Heart right ventricle (tissue), 16 donors: Measurements from ENCODE around the gene RNF213. TPM values are rescaled to one million over a fixed set of nuclear protein-coding genes. Genes with fewer than 3 reads are reported as not detected.

ENCODE experiments used
- ATAC-seq, 8 donors: fragments of 200-7000 bp; cut with Tn5 transposase; one replicate each; pipeline ENCODE4 v1.9.1; 2020; ENCODE audit warnings: mild to moderate bottlenecking in 8 of 8, moderate library complexity in 8 of 8, moderate number of reproducible peaks in 1 of 8
- DNase-seq, 2 donors: peaks; one replicate each; pipeline ENCODE4 v3.0.0-alpha.2; 2020
- H3K27ac ChIP-seq, 10 donors: fragments of 200-600 bp; sonication (generic) in 2 of 10; one replicate each; pipeline versions ENCODE4 v1.5.0 to v1.8.0; 2020 to 2022; ENCODE audit warnings: mild to moderate bottlenecking in 3 of 10
- H3K27me3 ChIP-seq, 7 donors: fragments of 200-600 bp; one replicate each; pipeline ENCODE4 v1.8.0; 2021 to 2022; ENCODE audit warnings: mild to moderate bottlenecking in 2 of 7
- H3K36me3 ChIP-seq, 9 donors: fragments of 200-600 bp; sonication (generic) in 1 of 9; one replicate each; pipeline versions ENCODE4 v1.5.0 to v1.8.0; 2020 to 2022; ENCODE audit warnings: mild to moderate bottlenecking in 2 of 9
- H3K4me1 ChIP-seq, 9 donors: fragments of 200-600 bp; sonication (generic) in 1 of 9; one replicate each; pipeline versions ENCODE4 v1.5.0 to v1.8.0; 2020 to 2022; ENCODE audit warnings: mild to moderate bottlenecking in 4 of 9
- H3K4me3 ChIP-seq, 10 donors: fragments of 200-600 bp; sonication (generic) in 2 of 10; one replicate each; pipeline versions ENCODE4 v1.5.0 to v1.8.0; 2020 to 2022; ENCODE audit warnings: mild to moderate bottlenecking in 7 of 10, moderate library complexity in 2 of 10
- H3K9me3 ChIP-seq, 11 donors: fragments of 200-600 bp in 10 of 11; sonication (generic) in 2 of 11; one replicate each; pipeline versions ENCODE4 v1.5.0 to v1.8.0; 2013 to 2022; ENCODE audit warnings: mild to moderate bottlenecking in 2 of 11, control low read depth in 1 of 11, moderate library complexity in 1 of 11
- CTCF ChIP-seq, 9 donors: fragments of 200-600 bp; sonication (generic) in 2 of 9; IDR thresholded peaks; one replicate each; pipeline versions ENCODE4 v1.5.0 to v1.8.0; 2021 to 2022; ENCODE audit warnings: antibody characterized with exemption in 9 of 9, mild to moderate bottlenecking in 5 of 9, moderate library complexity in 1 of 9
- WGBS, 2 donors: extraction: QIAGEN DNeasy Blood & Tissue Kit; methylation state at CpG; one replicate each; pipeline ENCODE4 v1.1.7; 2013; ENCODE audit warnings: inconsistent platforms in 1 of 2; 5-methylcytosine and 5-hydroxymethylcytosine counted together
- intact Hi-C, 10 donors: fragments of 100-400 bp; cut with DNase I; formaldehyde crosslinking; loops; one replicate each; pipeline versions ENCODE4 v1.11.1 to v1.14.2; 2022
- polyA plus RNA-seq, 2 donors: library from polyadenylated mRNA; stranded (reverse); fragments of 200-250 nt; gene quantifications; one replicate each; pipeline ENCODE4 v1.2.3, GENCODE V29; 2013
- total RNA-seq, 10 donors: library from RNA; stranded (reverse); fragmentation: NEBNext Ultra II Directional in 3 of 10; extraction: Animal tissue kit (Norgen Biotek cat#: 25700) in 3 of 10; gene quantifications; one replicate each; pipeline versions ENCODE4 v1.2.1 to v1.2.4, GENCODE V29; 2021 to 2023
- donor health status: Arrhythmogenic right ventricular cardiomyopathy.
- donor health status: ischemic (EF 13 %, LVEDD 7.1; RV severe dilation, severe dysfunction).
- donor health status: healthy with polysubstance abuse.
- donor health status: DM: no; HTN: yes; CAD: no.
- donor health status: DM: no; HTN: no; CAD: no.
- donor health status: ischemic (EF 25% LVEDD 6.9; RV normal size, moderate dysfunction).
- donor health status: ischemic (EF 25% LVEDD 5.7; RV mildly dilated, moderate dysfunction).
- donor health status: healthy.
- donor health status: DM: yes; HTN: yes; CAD: no.
- donor health status: Ischemic cardiomyopathy.
- donor health status: ischemic (EF 35%, LVEDD 5.7; RV mildly dilated, moderate dysfunction).
- donor health status: nonischemic (EF 11% LVEDD 7.7; RV severe dilation, severe dysfunction).
- donor health status: DM: yes; HTN: yes; CAD: no.
- donor health status: PGD.
- donor health status: ischemic (EF 29% LVEDD 5.4; RV normal size, mild dysfunction).
- donor health status: nonischemic (EF 23%, LVEDD 6.1; RV moderate dilation, normal function).

Gene RNF213
- total and polyA plus RNA-seq, 12 donors, result 13.1 to 97.0 (median 31.7) TPM

GRCh38 chr17:80431246-80432195 lies 170.9 kb downstream of the RNF213 start:
- H3K36me3 ChIP-seq, result peaks cover 0 to 37% (median 0%) of the 10 kb centered on the region in 9 donors
- H3K27ac ChIP-seq, result no peak overlapping the region
- no peak overlapping the region for H3K4me3 ChIP-seq
- WGBS, 2 donors, result 88 to 89% methylated on average over 29 of the region's 29 CpGs
- TF ChIP-seq CTCF (IDR thresholded peaks at IDR 0.05), result no peak
- H3K4me1 ChIP-seq, result peaks cover 0 to 9% (median 4%) of the 10 kb centered on the region in 9 donors
- no peaks in the 10 kb centered on the region for H3K27me3 ChIP-seq
- DNase-seq (no peak), ATAC-seq (no peak)
- no peaks in the 10 kb centered on the region for H3K9me3 ChIP-seq
- intact Hi-C loops, result loop anchor here in 1 of 10 donors (5.0 kb wide), 1 partner anchor 146 kb away; no protein-coding TSS in a partner anchor

GRCh38 chr17:80432350-80432955 lies 171.8 kb downstream of the RNF213 start:
- 82% methylated on average over 15 of the region's 15 CpGs for WGBS, 2 donors

DNA sequence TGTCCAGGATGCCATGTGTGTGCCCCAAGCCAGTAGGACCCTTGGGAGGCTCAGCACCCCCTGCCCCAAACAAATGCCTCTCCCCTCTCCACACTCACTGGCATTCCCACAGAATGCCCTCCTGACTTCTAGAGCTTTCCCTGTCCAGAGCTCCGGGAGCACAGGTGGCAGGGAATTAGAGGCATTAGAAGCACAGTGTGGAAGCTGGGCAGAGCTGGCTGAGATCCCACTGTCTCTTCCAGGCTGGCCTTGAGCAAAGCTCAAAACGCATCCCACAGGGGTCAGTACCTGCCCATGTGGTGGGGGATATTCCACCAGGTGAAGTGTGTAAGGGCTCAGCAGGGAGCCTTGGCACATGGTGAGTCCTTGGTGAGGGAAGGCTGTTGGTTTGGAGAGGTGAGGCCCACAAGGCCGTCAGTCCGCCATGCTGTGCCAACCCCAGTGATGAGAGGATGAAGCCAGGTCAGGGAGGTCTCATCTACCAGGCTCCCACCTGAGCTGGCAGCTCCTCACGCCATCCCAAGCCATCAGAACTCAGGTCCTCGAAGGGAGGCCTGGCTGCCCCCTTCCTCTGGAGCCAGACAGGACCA lies 172.4 kb downstream of the RNF213 start:
- ATAC-seq, result no peak
- Histone ChIP-seq H3K4me1 (no peaks in the 10 kb centered on the region), H3K4me3 (no peak overlapping the region), H3K27ac (no peak overlapping the region), H3K27me3 (no peaks in the 10 kb centered on the region), H3K36me3 (peaks cover 0 to 45% (median 0%) of the 10 kb centered on the region in 9 donors), H3K9me3 (no peaks in the 10 kb centered on the region)
- intact Hi-C loops, result loop anchor here in 1 of 10 donors (5.0 kb wide), 1 partner anchor 144 kb away; no protein-coding TSS in a partner anchor
- WGBS, 2 donors, result 87 to 89% methylated on average over 6 of the region's 6 CpGs
- no peak for DNase-seq
- TF ChIP-seq CTCF (IDR thresholded peaks at IDR 0.05), result no peak

More at GRCh38 chr17:80432350-80432955, 171.8 kb downstream of the RNF213 start:
- Histone ChIP-seq H3K27me3 (no peaks in the 10 kb centered on the region), H3K9me3 (no peaks in the 10 kb centered on the region), H3K36me3 (peaks cover 0 to 45% (median 0%) of the 10 kb centered on the region in 9 donors), H3K4me1 (no peaks in the 10 kb centered on the region), H3K27ac (no peak overlapping the region), H3K4me3 (no peak overlapping the region)
- DNase-seq (no peak), ATAC-seq (no peak)
- no peak for TF ChIP-seq CTCF (IDR thresholded peaks at IDR 0.05)
- intact Hi-C loops, result loop anchor here in 1 of 10 donors (5.0 kb wide), 1 partner anchor 145 kb away; no protein-coding TSS in a partner anchor
